ENCODE results near the gene CTDSPL.

Gene CTDSPL

DNA sequence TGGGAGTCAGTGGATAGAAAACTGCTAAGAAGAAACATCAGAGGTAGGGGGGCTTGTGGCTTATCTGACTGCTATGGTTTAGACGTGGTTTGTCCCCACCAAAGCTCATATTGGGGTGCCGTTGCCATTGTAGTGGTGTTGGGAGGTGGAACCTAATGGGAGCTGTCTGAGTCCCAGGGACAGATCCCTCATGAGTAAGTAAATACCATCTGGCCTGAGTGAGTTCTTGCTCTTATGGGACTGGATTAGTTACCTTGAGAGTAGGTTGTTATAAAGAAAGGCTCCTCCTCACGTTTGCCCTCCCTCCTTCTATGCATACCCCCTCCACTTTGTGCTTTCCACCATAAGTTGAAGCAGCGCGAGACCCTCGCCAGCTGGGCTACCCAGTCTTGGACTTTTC lies 75.5 kb downstream of the CTDSPL start:
- in situ Hi-C loops (cut with HindIII; ENCODE audit: low sequenced_read_pairs), result no loop called here

DNA sequence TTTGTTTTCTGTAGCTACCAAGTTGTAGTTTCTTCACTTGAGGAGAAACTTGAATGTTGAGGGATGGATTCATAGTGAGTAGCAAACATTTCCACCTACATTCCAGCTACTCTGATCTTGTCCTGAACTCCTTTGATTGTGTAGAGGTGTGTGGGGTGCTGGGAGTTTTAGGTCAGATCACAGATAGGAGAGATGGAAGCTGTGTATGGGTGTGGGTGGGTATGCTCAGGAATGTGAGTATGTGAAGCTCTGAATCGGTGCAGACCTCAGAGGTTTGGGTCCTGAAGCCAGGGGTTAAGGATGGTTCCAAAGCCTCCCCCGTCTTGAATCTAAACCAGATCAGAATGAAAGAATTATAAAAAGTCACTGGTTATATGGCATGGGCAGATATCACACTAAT lies 76.3 kb downstream of the CTDSPL start:
- in situ Hi-C loops (cut with HindIII; ENCODE audit: low sequenced_read_pairs), result no loop called here

GRCh38 chr3:37940242-37940908 lies 78.7 kb downstream of the CTDSPL start:
- in situ Hi-C loops (cut with HindIII; ENCODE audit: low sequenced_read_pairs), result no loop called here

DNA sequence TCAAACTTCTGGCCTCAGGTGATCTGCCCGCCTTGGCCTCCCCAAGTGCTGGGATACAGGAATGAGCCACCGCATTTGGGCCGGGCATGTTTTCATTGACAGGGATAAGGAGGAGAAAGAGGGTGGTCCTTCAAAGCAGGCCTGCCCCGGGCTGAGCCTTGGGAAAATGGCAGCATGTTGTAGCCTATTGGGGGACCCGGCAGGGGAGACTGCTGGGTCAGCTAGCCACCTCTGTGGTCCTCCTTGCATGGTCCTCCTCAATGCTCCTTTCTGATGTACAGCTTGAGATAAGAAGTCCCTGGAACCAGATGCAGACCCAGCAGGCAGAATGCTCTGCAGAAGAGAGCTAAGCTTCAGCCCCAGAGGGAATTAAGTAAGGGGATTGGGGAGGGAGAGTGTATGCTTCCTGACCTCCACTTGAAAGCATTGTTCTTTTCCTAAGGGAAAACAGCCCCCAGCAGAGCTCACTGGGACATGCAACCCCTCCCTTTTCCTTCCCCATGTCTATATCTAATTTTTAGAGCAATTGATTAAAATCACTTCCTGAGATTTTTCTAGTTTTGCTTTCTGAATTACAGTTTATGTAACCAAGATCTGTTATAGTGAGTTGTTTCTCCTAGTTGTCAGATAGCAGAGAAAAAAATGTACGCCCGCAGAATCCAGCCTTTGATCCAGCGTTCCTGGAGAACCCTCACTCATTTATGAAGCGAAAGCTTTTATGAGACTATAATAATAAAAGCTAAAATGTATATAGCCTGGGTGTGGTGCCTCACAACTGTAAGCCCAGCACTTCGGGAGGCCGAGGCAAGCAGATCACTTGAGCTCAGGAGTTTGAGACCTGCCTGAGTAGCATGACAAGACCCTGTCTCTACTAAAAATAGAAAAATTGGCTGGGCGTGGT lies 80.2 kb downstream of the CTDSPL start:
- in situ Hi-C loops (cut with HindIII; ENCODE audit: low sequenced_read_pairs), result no loop called here

- in situ Hi-C loops (cut with HindIII; ENCODE audit: low sequenced_read_pairs), result no loop called here
Measured at GRCh38 chr3:37942646-37943045, 81.0 kb downstream of the CTDSPL start.

GRCh38 chr3:37943126-37943525 lies 81.4 kb downstream of the CTDSPL start:
- in situ Hi-C loops (cut with HindIII; ENCODE audit: low sequenced_read_pairs), result no loop called here

GRCh38 chr3:37943631-37944314 lies 82.1 kb downstream of the CTDSPL start:
- in situ Hi-C loops (cut with HindIII; ENCODE audit: low sequenced_read_pairs), result no loop called here

GRCh38 chr3:37944391-37944842 lies 82.7 kb downstream of the CTDSPL start:
- in situ Hi-C loops (cut with HindIII; ENCODE audit: low sequenced_read_pairs), result no loop called here

DNA sequence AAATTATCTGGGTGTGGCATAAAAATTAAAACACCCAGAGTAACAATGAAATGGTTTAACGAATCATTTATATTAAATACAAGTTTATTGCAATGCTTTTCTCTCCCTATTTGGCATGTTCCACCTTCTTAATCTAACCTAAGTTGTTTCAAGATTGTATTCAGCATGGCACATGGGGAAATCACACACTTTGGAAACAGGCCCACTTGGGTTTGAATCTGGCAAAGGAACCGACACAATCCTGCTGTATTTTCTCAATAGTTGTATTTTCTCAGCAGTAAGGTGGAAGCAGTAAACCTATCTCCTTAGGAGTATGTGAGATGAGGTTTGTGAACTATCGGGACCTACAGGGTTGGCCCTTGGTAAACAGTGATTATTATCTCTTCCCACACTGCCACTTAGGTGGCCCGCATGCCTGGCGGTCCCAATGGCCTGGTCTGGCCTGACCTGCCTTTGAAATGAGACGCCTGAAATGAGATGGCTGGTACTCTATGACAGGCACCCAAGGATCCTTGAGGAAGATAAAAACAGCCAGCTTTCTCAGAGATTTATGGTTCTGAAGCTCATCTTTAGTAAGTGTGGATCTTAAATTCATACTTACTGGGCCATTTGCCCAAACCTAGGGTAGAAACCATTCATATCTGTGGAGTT lies 83.6 kb downstream of the CTDSPL start:
- in situ Hi-C loops (cut with HindIII; ENCODE audit: low sequenced_read_pairs), result no loop called here

DNA sequence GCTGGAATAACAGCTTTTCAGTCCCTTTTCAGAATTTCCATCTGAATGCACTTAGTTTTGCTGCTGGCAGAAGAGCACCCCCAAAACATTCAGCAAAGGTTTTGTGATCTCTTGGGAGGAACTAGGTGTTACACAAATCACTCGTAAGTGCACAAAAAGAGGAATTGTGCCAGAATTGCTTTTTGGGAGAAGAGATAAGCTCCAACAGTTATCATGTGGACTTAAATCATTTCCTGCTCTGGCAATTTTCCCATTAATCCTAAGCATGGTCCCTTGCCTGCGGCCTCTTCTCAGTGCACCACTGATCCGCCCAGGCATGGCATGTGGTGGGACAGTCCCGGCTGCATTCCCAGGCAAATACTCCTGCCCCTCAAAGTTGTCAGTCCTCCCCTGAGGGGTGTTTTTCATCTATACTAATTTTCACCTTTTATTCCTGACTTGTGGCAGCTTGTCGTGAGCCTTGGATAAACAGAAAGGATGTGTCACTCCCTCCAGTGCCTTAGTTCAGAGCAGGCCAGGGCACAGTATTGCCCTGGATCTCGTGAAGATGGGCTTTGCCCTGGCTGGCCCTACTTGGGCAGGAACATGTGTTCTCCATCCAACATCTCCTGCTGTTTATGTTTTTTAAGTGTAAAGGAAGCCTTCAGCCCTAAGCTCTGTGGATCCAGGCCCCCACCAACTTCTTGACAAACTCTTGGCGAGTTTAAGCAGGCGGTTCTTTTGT lies 84.3 kb downstream of the CTDSPL start:
- in situ Hi-C loops (cut with HindIII; ENCODE audit: low sequenced_read_pairs), result no loop called here

DNA sequence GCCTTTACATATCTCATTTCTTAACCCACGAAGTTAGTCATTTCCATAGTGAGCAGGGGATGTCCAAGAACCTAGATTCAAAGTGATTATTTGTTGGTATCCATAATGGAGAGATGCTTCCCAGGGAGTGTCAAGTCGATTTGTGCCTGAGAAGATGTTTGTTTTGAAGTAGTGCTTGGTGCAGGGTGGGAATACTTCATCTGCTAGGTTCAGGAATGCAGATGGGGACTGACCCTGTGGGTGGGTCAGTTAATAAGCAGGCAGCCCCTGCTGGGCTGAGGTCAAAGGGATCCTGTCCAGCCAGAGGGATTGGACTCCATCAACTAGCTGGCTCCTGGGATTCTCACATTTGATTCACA lies 84.8 kb downstream of the CTDSPL start:
- in situ Hi-C loops (cut with HindIII; ENCODE audit: low sequenced_read_pairs), result no loop called here

- in situ Hi-C loops (cut with HindIII; ENCODE audit: low sequenced_read_pairs), result loop anchor here (5.0 kb wide), 1 partner anchor 73 kb away; no protein-coding TSS in a partner anchor
Measured at GRCh38 chr3:37949866-37950265, 88.2 kb downstream of the CTDSPL start.

- in situ Hi-C loops (cut with HindIII; ENCODE audit: low sequenced_read_pairs), result loop anchor here (5.0 kb wide), 1 partner anchor 75 kb away; no protein-coding TSS in a partner anchor
Measured at GRCh38 chr3:37952564-37952963, 90.9 kb downstream of the CTDSPL start.

DNA sequence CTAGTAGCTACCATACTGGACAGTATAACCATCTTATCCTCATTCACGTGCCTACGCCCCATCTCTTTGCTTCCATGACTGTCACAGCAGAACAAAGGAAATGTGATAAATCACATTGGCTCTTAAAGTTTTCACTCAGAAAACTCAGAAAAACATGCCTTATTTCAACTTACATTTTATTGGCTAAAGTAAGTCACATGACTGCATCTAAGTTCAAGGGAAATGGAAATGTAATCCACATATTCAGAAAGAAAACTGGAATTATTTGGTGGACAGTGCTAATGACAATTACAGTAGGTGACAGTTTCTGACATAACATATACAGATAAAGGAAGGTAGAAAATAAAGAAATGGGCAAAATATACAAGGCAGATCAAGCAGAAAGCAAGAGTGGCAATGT lies 91.5 kb downstream of the CTDSPL start:
- in situ Hi-C loops (cut with HindIII; ENCODE audit: low sequenced_read_pairs), result loop anchor here (5.0 kb wide), 1 partner anchor 76 kb away; no protein-coding TSS in a partner anchor

DNA sequence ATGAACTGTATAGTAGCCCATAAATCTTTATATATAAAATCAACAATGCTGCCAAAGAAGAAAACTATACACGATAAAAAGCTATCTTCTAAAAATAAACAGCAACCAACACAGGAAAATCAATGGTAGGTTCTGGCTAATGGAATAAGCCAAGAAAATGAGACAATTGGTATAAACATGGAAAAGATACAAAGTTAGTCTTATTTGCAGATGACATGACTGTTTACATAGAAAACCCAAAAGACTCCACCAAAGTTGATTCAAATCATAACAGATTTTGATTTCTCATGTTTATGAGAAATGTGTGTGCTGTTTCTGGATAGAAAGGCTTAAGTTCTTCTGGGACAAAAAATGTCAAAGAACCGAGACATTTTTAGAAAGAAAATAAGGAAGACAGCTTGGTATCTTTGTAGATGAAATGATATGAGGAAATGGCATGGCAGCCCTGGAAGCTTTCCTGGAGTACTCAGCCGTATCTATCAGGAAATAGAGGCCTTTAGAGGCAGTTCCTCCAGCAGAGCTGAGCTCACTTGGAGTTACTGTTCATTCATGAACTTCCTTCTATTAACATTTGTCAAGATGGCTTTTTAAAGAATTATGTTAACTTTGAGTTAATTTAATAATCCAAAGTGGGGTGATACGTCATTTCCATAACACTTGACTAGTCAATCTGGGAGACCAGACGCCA lies 92.2 kb downstream of the CTDSPL start:
- in situ Hi-C loops (cut with HindIII; ENCODE audit: low sequenced_read_pairs), result loop anchor here (5.0 kb wide), 1 partner anchor 77 kb away; no protein-coding TSS in a partner anchor

DNA sequence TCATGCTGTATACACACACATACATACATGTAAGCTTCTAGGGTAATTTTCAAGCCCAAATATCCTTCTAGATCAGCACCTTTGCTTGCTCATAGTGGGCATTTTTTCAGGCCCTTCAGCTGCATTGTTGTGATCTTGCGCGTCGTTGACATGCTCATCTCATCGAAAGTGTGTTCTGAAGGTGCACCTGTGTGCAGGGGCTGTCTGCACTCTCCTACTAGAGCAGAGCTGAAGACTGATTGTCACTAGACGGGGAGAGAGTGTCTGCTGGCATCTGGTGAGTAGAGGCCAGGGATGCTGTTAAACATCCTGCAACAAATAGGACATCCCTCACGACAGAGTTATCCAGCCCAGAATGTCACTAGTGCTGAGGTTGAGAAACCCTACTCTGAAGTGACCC lies 93.2 kb downstream of the CTDSPL start:
- in situ Hi-C loops (cut with HindIII; ENCODE audit: low sequenced_read_pairs), result loop anchor here (5.0 kb wide), 2 partner anchors 33 to 78 kb away; no protein-coding TSS in a partner anchor

GRCh38 chr3:37955918-37956707 lies 94.4 kb downstream of the CTDSPL start:
- in situ Hi-C loops (cut with HindIII; ENCODE audit: low sequenced_read_pairs), result loop anchor here (5.0 kb wide), 1 partner anchor 34 kb away; no protein-coding TSS in a partner anchor

GRCh38 chr3:37956723-37957538 lies 95.3 kb downstream of the CTDSPL start:
- in situ Hi-C loops (cut with HindIII; ENCODE audit: low sequenced_read_pairs), result loop anchor here (5.0 kb wide), 1 partner anchor 35 kb away; no protein-coding TSS in a partner anchor

Measured in endothelial cell of hepatic sinusoid (primary cell).